Spleen (tissue), 7 donors: ENCODE results near the gene GOSR1.

ENCODE experiments used
- CTCF ChIP-seq, 11 experiments: fragments of 200-600 bp in 7 of 11; fragments of 450-650 bp in 4 of 11; sonication (generic) in 4 of 11; IDR thresholded peaks in 8 of 11; conservative IDR thresholded peaks in 3 of 11; 1 replicate in 7 of 11; 2 replicates in 4 of 11; pipeline versions ENCODE4 v1.4.0 to v1.8.0; 2016 to 2021; ENCODE audit warnings: antibody characterized with exemption in 11 of 11, inconsistent platforms in 4 of 11, mild to moderate bottlenecking in 1 of 11
- POLR2A ChIP-seq, 3 donors: fragments of 450-650 bp; IDR thresholded peaks; one replicate each; pipeline ENCODE4 v1.5.1; 2017; ENCODE audit warnings: antibody characterized with exemption in 3 of 3, mild to moderate bottlenecking in 1 of 3
- POLR2AphosphoS5 ChIP-seq, 3 donors: sonication (generic); formaldehyde crosslinking; IDR thresholded peaks; one replicate each; pipeline ENCODE4 v1.5.1; 2017; ENCODE audit warnings: antibody characterized with exemption in 3 of 3
- donor health status: DM: no; HTN: no; CAD: no; lungs with moderate emphysema.
- donor health status: DM: no; HTN: no; CAD: no.
- donor health status: DM: no; HTN: no; CAD: no.

- TF ChIP-seq CTCF (IDR thresholded peaks at IDR 0.05 in 8 of 11, conservative IDR thresholded peaks at IDR 0.05 in 3 of 11) (no peak), POLR2A (IDR thresholded peaks at IDR 0.05) (no peak), POLR2AphosphoS5 (IDR thresholded peaks at IDR 0.05) (no peak)
Measured at GRCh38 chr17:30545024-30545423, 67.8 kb downstream of the GOSR1 start.
